Cardiac fibroblast (primary cell): Measurements from ENCODE around the gene HOXD11.

Experiments
- DNase-seq, 2 donors: peaks; one replicate each; pipeline versions ENCODE4 v3.0.0 to v3.0.0-alpha.2; 2010; ENCODE audit warnings: low read depth in 2 of 2
- H3K4me3 ChIP-seq, 2 donors: replicated peaks in 1 of 2; 1 replicate in 1 of 2; 2 replicates in 1 of 2; pipeline ENCODE4 v1.5.1; 2011; ENCODE audit warnings: low read depth in 2 of 2, low read length in 2 of 2, mild to moderate bottlenecking in 2 of 2, moderate library complexity in 1 of 2
- TF ChIP-seq, protein P1 (sequence below): IDR thresholded peaks from one replicate; pipeline ENCODE4 v1.5.1; 2011; ENCODE audit warnings: low read depth, mild to moderate bottlenecking, low read length, inconsistent platforms

The HOXD11 gene

DNA sequence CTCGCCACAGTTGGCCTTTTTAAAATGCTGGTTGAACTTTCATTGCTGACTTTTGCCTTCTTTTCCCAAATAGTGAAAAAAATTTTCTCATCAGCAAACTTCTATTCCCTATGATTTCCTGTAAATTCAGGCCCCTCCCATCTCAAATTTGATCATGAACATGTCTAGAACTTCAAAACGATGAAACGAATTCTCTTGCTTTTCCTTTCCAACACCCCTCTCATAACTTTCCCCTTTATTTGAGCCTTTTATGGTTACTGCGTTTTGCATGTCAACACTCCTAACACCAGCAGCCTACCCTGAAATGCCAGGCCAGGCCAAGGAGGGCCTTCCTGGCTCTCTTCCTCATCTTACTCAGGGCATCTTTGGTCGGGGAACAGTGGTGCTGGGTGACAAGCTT lies 16.2 kb upstream of the HOXD11 start:
- TF ChIP-seq, protein P1, sequence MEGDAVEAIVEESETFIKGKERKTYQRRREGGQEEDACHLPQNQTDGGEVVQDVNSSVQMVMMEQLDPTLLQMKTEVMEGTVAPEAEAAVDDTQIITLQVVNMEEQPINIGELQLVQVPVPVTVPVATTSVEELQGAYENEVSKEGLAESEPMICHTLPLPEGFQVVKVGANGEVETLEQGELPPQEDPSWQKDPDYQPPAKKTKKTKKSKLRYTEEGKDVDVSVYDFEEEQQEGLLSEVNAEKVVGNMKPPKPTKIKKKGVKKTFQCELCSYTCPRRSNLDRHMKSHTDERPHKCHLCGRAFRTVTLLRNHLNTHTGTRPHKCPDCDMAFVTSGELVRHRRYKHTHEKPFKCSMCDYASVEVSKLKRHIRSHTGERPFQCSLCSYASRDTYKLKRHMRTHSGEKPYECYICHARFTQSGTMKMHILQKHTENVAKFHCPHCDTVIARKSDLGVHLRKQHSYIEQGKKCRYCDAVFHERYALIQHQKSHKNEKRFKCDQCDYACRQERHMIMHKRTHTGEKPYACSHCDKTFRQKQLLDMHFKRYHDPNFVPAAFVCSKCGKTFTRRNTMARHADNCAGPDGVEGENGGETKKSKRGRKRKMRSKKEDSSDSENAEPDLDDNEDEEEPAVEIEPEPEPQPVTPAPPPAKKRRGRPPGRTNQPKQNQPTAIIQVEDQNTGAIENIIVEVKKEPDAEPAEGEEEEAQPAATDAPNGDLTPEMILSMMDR, result no peak
- H3K4me3 ChIP-seq, result no peak overlapping the region
- DNase-seq, result no peak

DNA sequence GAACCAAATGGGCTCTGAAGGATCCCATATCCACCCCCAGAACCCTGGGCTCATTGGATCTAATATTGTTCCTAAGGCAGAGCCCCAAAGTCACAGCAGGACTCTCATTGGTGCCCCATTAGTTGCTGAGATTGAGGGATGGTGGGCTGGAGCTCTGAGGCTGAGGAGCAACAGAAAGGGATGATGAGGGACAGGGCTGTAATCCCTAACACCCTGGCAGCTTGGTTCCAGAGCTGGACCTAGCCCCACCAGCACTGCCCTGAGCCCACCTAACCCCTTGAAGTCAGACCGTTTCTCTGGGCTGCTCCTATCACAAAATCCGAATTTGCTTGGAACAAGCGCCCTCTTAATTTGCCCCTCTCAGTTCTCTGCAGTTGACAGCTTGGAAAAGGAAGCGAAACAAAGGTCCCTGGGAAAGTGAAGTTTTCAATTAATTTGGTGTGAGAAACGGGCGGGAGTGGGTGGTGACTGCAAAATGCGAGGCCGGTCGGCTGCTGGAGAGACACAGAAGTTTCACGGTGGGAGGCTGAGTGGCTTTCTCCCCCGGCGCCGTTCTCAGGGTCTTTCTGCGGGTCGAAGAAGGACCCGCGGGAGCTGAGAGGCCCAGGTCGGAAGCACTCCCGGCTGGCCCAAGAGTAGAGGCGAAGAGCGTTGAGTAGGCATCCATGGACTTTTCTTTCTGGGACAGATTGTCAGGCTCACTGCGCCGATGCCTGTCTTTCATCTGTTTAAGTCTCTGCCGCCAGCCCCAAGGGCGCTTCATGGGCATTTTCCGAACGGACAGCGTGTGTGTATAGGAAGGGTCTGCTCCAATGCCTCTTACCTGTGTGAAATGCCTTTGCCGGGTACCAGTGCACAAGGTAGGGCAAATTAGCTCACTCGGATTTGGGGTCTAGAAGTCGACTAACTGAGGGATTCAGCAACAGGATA lies 15.5 kb upstream of the HOXD11 start:
- no peak for DNase-seq
- TF ChIP-seq, protein P1, result no peak
- no peak overlapping the region for H3K4me3 ChIP-seq

DNA sequence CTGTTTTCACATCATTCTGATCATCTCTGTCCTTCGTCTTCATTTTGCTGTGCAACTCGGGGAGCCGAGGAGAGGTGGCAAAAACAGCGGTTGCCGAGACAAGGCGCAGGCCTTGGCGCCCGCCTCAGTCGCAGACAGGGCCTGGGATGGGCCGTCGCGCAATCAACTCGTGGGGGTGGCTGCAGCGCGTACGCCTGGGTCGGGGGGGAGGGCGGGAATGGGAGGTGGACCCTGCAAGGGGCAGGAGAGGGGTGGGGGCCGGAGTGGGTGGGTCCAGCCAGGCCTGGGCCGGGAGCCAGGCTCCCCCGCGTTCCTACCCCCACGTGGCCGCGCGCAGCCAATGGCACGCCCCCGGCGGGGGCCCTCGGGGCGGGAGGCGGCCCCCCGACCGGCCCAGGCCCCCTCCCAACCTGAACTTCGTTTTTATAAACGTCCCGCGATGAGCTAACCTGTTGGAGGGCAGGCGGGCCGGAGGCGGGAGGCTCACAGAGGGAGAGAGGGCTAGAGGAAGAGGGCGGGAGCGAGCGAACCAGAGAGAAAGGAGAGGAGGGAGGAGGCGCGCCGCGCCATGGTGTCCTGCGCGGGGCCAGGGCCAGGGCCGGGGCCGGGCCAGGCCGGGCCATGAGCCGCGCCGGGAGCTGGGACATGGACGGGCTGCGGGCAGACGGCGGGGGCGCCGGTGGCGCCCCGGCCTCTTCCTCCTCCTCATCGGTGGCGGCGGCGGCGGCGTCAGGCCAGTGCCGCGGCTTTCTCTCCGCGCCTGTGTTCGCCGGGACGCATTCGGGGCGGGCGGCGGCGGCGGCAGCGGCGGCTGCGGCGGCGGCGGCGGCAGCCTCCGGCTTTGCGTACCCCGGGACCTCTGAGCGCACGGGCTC lies 14.6 kb upstream of the HOXD11 start, which contains the start of gene HOXD13:
Gene HOXD13, plus strand, starts transcription at position 452 of the 875 bp plus-strand sequence. Its CDS starts 170 bp downstream, at position 622.
- no peak within 1 kb of the TSS for H3K4me3 ChIP-seq
- DNase-seq, result no peak
- TF ChIP-seq, protein P1, result no peak

DNA sequence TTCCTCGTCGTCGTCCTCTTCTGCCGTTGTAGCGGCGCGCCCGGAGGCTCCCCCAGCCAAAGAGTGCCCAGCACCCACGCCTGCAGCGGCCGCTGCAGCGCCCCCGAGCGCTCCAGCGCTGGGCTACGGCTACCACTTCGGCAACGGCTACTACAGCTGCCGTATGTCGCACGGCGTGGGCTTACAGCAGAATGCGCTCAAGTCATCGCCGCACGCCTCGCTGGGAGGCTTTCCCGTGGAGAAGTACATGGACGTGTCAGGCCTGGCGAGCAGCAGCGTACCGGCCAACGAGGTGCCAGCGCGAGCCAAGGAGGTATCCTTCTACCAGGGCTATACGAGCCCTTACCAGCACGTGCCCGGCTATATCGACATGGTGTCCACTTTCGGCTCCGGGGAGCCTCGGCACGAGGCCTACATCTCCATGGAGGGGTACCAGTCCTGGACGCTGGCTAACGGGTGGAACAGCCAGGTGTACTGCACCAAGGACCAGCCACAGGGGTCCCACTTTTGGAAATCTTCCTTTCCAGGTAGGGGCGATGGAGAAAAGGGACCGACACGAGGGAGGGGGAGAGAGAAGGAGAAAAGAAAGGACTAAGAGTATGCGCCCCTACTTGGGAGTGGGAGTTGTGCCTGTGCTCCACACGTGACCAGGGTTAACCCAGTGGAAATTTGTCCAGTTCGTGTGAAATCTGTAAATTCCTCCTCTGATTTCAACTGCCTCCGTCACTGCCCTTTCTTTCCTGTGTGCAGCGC lies 13.8 kb upstream of the HOXD11 start:
- H3K4me3 ChIP-seq, result no peak overlapping the region
- no peak for DNase-seq
- TF ChIP-seq, protein P1, result no peak

DNA sequence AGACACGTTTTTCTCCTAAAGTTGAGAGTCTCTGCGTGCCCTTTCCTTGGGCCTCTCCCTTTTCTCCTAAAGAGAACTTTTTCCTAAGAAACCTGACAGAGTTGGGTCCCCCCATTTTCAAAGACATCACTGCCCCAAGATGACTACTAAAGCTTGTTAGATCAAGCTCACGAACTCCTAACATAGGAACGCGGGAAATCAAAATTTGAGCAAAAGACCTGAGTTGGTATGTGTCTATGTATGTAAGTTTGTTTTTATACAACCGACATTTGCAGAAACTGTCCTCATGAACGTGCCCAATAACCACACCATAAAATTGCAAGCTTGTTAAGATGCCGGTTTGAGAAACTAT lies 13.2 kb upstream of the HOXD11 start:
- DNase-seq, result no peak
- no peak overlapping the region for H3K4me3 ChIP-seq
- TF ChIP-seq, protein P1, result no peak

DNA sequence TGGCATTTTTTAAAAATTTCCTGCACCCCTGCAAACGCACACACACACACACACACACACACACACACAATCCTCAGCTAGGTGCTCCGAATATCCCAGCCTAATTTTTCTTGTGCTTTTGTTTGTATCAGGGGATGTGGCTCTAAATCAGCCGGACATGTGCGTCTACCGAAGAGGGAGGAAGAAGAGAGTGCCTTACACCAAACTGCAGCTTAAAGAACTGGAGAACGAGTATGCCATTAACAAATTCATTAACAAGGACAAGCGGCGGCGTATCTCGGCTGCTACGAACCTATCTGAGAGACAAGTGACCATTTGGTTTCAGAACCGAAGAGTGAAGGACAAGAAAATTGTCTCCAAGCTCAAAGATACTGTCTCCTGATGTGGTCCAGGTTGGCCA lies 12.7 kb upstream of the HOXD11 start:
- DNase-seq, result no peak
- TF ChIP-seq, protein P1, result no peak
- H3K4me3 ChIP-seq, result no peak overlapping the region
